Natural killer cell (primary cell): ENCODE measurements around the gene PLEKHG4B. TPM values are rescaled to one million over a fixed set of nuclear protein-coding genes. Genes with fewer than 3 reads are reported as not detected.

Experiments
- ATAC-seq, 3 donors: fragments of 150-1000 bp in 2 of 3; fragments of 200-7000 bp in 1 of 3; cut with Tn5 transposase; 1 replicate in 1 of 3; 2 replicates in 2 of 3; pipeline ENCODE4 v1.10.0; 2021; ENCODE audit warnings: mild to moderate bottlenecking in 2 of 3, moderate library complexity in 2 of 3
- DNase-seq, 2 donors: peaks; one replicate each; pipeline versions ENCODE4 v3.0.0 to v3.0.0-alpha.2; 2013 to 2021; ENCODE audit warnings: mixed read lengths in 1 of 2
- H3K27ac ChIP-seq: one replicate; pipeline ENCODE4 v1.5.1; 2013; ENCODE audit warnings: mild to moderate bottlenecking, low read length
- H3K27me3 ChIP-seq: one replicate; pipeline ENCODE4 v1.6.1; 2013; ENCODE audit warnings: low read length; ENCODE audit not compliant: control insufficient read depth, insufficient read depth
- H3K36me3 ChIP-seq: one replicate; pipeline ENCODE4 v1.6.1; 2013; ENCODE audit warnings: low read length; ENCODE audit not compliant: control insufficient read depth, insufficient read depth
- H3K4me1 ChIP-seq: one replicate; pipeline ENCODE4 v1.6.1; 2013; ENCODE audit warnings: low read length; ENCODE audit not compliant: control insufficient read depth, insufficient read depth
- H3K4me3 ChIP-seq: one replicate; pipeline ENCODE4 v1.5.1; 2013; ENCODE audit warnings: low read length
- H3K9me3 ChIP-seq: one replicate; pipeline ENCODE4 v1.6.1; 2013; ENCODE audit warnings: low read length; ENCODE audit not compliant: control insufficient read depth, insufficient read depth
- H3K27ac Mint-ChIP-seq, 2 donors: one replicate each; pipeline ENCODE4 v1.8.0; 2022; ENCODE audit warnings: mild to moderate bottlenecking in 2 of 2, mixed read lengths in 2 of 2, moderate library complexity in 1 of 2
- H3K27me3 Mint-ChIP-seq, 2 donors: one replicate each; pipeline ENCODE4 v1.8.0; 2022; ENCODE audit warnings: low read depth in 2 of 2, mixed read lengths in 2 of 2
- H3K36me3 Mint-ChIP-seq: one replicate; pipeline ENCODE4 v1.8.0; 2022; ENCODE audit warnings: mixed read lengths
- H3K4me1 Mint-ChIP-seq, 2 donors: one replicate each; pipeline ENCODE4 v1.8.0; 2022; ENCODE audit warnings: mixed read lengths in 2 of 2
- H3K4me3 Mint-ChIP-seq: one replicate; pipeline ENCODE4 v1.8.0; 2022; ENCODE audit warnings: mild to moderate bottlenecking, moderate library complexity, mixed read lengths
- H3K9me3 Mint-ChIP-seq, 2 donors: one replicate each; pipeline ENCODE4 v1.8.0; 2022; ENCODE audit warnings: mixed read lengths in 2 of 2
- WGBS: methylation state at CpG from one replicate; pipeline ENCODE4 v1.1.7; 2013; ENCODE audit warnings: missing lambda C conversion rate; ENCODE audit not compliant: insufficient coverage; 5-methylcytosine and 5-hydroxymethylcytosine counted together
- intact Hi-C: fragments of 100-400 bp; cut with micrococcal nuclease; formaldehyde crosslinking; loops from one replicate; pipeline ENCODE4 v1.14.2; 2022
- total RNA-seq, 4 donors: library from RNA; stranded (reverse); fragments of 120-200 nt in 1 of 4; gene quantifications; one replicate each; pipeline versions ENCODE4 v1.2.3 to v1.2.4, GENCODE V29; 2013 to 2022
- TF ChIP-seq, protein P1 (sequence below): fragments of 200-600 bp; IDR thresholded peaks from one replicate; pipeline ENCODE4 v1.8.0; 2022; ENCODE audit warnings: antibody characterized with exemption

Gene PLEKHG4B
- total RNA-seq, 3 donors from 2014 or later (not counting 1 experiment from before 2014, with no cell fraction given): 0.07 TPM; not detected in 2

DNA sequence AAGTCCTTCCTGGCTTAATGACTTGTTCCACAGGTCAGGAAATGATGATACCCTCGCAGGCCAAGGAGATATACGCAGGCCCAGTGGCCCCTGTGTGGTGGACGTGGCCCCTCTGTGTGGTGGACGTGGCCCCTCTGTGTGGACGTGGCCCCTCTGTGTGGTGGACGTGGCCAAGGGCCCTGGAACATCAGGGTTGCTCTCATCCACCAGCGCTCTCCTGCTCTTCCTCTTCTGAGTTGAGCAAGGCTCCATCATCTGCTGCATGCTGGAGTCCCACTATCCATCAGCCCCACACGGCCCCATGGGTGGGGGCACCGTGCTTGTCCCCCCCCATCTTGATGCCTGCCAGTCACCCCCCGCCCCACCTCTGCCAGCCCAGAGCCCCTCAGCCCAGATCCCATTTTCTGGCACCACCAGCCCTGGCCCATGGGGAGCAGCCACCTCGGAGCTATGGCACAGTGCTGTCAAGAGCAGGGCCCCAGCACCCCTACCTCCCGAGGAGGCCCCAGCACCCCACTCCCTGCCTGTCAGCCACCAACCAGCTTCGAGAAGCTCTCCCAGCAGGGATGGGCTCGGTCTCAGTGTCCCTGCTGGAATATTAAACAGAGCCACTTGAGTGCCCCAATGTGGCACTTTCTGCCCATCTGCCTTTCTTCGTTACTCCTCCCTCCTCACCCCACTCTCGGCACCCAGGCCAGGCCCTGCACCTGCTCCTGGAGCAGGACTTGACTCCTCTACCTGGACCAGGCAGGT is 107.4 kb downstream of the PLEKHG4B start:
- DNase-seq (no peak), ATAC-seq (no peak)
- Histone ChIP-seq H3K4me1 (no peaks in the 10 kb centered on the region), H3K27ac (no peak overlapping the region), H3K9me3 (no peaks in the 10 kb centered on the region), H3K27me3 (no peaks in the 10 kb centered on the region), H3K36me3 (peaks cover 9% of the 10 kb centered on the region), H3K4me3 (no peak overlapping the region)
- intact Hi-C loops: no loop called here
- WGBS: 96% methylated on average over 16 of the region's 16 CpGs
- TF ChIP-seq, protein P1, sequence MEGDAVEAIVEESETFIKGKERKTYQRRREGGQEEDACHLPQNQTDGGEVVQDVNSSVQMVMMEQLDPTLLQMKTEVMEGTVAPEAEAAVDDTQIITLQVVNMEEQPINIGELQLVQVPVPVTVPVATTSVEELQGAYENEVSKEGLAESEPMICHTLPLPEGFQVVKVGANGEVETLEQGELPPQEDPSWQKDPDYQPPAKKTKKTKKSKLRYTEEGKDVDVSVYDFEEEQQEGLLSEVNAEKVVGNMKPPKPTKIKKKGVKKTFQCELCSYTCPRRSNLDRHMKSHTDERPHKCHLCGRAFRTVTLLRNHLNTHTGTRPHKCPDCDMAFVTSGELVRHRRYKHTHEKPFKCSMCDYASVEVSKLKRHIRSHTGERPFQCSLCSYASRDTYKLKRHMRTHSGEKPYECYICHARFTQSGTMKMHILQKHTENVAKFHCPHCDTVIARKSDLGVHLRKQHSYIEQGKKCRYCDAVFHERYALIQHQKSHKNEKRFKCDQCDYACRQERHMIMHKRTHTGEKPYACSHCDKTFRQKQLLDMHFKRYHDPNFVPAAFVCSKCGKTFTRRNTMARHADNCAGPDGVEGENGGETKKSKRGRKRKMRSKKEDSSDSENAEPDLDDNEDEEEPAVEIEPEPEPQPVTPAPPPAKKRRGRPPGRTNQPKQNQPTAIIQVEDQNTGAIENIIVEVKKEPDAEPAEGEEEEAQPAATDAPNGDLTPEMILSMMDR: no peak
- Mint-ChIP-seq H3K36me3 (no peaks in the 10 kb centered on the region), H3K9me3 (no peaks in the 10 kb centered on the region), H3K4me3 (no peak overlapping the region), H3K27me3 (no peaks in the 10 kb centered on the region), H3K27ac (no peak overlapping the region), H3K4me1 (no peaks in the 10 kb centered on the region)

DNA sequence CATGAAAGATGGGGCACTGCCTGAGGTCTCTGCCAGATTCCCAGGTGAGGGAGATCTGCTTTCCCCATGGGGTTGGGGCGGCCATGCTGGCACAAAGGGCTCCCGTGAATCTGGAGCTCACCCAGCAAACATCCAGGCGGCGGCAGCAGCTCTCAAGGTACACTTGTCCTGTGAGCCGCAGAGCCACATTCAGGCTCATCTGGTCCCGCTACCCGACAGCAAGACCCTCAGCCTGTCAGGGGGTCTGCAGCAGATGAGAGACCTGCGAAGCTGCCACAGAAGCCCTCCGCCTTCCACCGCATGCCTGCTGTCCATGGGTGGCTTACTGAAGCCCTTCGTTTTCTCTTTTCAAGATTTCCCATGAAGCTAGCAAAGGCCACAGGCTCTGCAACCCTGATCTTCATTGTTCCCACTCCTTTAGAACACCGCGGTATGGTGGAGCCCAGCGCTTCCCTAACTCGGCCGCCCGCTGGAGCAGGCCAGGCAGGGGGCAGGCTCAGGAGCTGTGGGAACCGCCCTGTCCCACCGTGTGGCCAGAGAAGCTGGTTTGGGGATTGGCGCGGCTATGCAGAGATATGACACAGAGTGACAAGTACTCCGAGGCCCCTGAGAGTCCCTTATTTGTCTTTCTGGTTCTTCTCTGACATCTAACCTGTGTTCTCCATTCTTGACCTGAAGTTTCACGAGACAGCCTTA is 108.1 kb downstream of the PLEKHG4B start:
- Mint-ChIP-seq H3K27ac (no peak overlapping the region), H3K9me3 (no peaks in the 10 kb centered on the region), H3K4me3 (no peak overlapping the region), H3K4me1 (no peaks in the 10 kb centered on the region), H3K27me3 (no peaks in the 10 kb centered on the region), H3K36me3 (no peaks in the 10 kb centered on the region)
- no peak for DNase-seq
- H3K4me3 ChIP-seq: no peak overlapping the region
- no peaks in the 10 kb centered on the region for H3K9me3 ChIP-seq
- H3K27ac ChIP-seq: no peak overlapping the region
- no peaks in the 10 kb centered on the region for H3K4me1 ChIP-seq
- no peaks in the 10 kb centered on the region for H3K27me3 ChIP-seq
- no peak for ATAC-seq
- intact Hi-C loops: no loop called here
- TF ChIP-seq, protein P1: no peak
- H3K36me3 ChIP-seq: peaks cover 15% of the 10 kb centered on the region
- 95% methylated on average over 23 of the region's 23 CpGs for whole genome bisulfite sequencing

DNA sequence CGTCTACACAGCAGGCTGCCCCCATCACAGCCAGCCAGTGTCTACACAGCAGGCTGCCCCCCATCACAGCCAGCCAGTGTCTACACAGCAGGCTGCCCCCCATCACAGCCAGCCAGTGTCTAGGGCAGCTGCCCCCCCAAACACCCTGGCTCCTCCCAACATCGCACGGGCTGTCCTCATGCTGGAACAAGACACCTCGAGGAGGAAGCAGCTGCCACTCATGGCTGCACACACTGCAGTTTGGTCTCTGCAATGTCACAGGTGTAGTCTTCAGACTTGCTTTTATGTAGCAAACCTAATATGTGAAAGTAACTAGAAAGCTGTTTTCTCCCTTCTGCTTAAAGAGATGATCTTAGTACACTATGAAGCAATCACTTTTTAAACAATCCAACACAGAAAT is 109.0 kb downstream of the PLEKHG4B start:
- H3K9me3 ChIP-seq: no peaks in the 10 kb centered on the region
- Mint-ChIP-seq H3K4me3 (no peak overlapping the region), H3K27ac (no peak overlapping the region), H3K4me1 (no peaks in the 10 kb centered on the region), H3K36me3 (peaks cover 7% of the 10 kb centered on the region), H3K27me3 (no peaks in the 10 kb centered on the region), H3K9me3 (no peaks in the 10 kb centered on the region)
- H3K27me3 ChIP-seq: no peaks in the 10 kb centered on the region
- DNase-seq (no peak), ATAC-seq (no peak)
- H3K4me1 ChIP-seq: no peaks in the 10 kb centered on the region
- no peak overlapping the region for H3K4me3 ChIP-seq
- 49% methylated on average over 4 of the region's 4 CpGs for WGBS
- intact Hi-C loops: no loop called here
- TF ChIP-seq, protein P1: no peak
- H3K27ac ChIP-seq: no peak overlapping the region
- peaks cover 23% of the 10 kb centered on the region for H3K36me3 ChIP-seq
